ENCODE data around the gene SPTBN1. TPM values are rescaled to one million over a fixed set of nuclear protein-coding genes. Genes with fewer than 3 reads are reported as not detected.

Gene SPTBN1
- total and polyA plus RNA-seq, 2 of the 4 experiments (the other 2 are of a cell fraction), result 49.1 to 241 TPM

- Histone ChIP-seq H2BK120ac (ENCODE audit: low read depth, low read length) (no peak overlapping the region), H3K36me3 (ENCODE audit: control insufficient read depth, insufficient read depth, low read length) (no peaks in the 10 kb centered on the region), H3K4me2 (ENCODE audit: low read depth, low read length) (no peak overlapping the region), H2AK5ac (ENCODE audit: low read depth, low read length) (no peak overlapping the region), H3K9ac (ENCODE audit: low read depth, low read length) (no peak overlapping the region), H3K14ac (replicated peaks; ENCODE audit: low read depth, low read length) (no peak overlapping the region), H3K79me1 (ENCODE audit: low read depth in 1 of 2, low read length in 2 of 2) (peaks cover 36 to 71% of the 10 kb centered on the region in 2 experiments), H4K20me1 (ENCODE audit: insufficient read depth, low read length) (no peaks in the 10 kb centered on the region), H3K23ac (ENCODE audit: low read depth, low read length) (no peak overlapping the region), H3K4me3 (ENCODE audit: insufficient read depth, low read depth, low read length) (no peak overlapping the region), H4K5ac (ENCODE audit: low read depth, low read length) (no peak overlapping the region), H3K27me3 (ENCODE audit: control insufficient read depth, insufficient read depth, low read length) (no peaks in the 10 kb centered on the region), H3K4me1 (ENCODE audit: control insufficient read depth, insufficient read depth, low read length) (peaks cover 5% of the 10 kb centered on the region), H3K27ac (ENCODE audit: insufficient read depth, low read length) (no peak overlapping the region), H3K18ac (ENCODE audit: low read depth, low read length) (no peak overlapping the region), H2AK9ac (replicated peaks; ENCODE audit: low read depth, low read length, poor library complexity) (no peak overlapping the region), H3K56ac (ENCODE audit: extremely low read depth, insufficient read depth, low read length) (no peak overlapping the region), H4K8ac (ENCODE audit: low read depth in 2 of 2, low read length in 2 of 2) (no peak overlapping the region), H3K4ac (ENCODE audit: low read depth, low read length) (no peak overlapping the region), H2BK20ac (ENCODE audit: low read depth, low read length) (peak overlapping the region; percentile 8; the same call in 1 of the 2 replicates), H4K91ac (ENCODE audit: insufficient read depth, low read depth, low read length) (no peak overlapping the region), H3K9me1 (ENCODE audit: insufficient read depth, low read length) (peaks cover 3% of the 10 kb centered on the region; the same call in 1 of the 2 replicates), H2BK15ac (ENCODE audit: low read depth, low read length) (no peak overlapping the region), H2AFZ (replicated peaks; ENCODE audit: low read length, poor library complexity) (no peak overlapping the region), H3K9me3 (ENCODE audit: control insufficient read depth, insufficient read depth, low read length) (no peaks in the 10 kb centered on the region), H2BK5ac (ENCODE audit: low read depth, low read length, poor library complexity, severe bottlenecking) (no peak overlapping the region)
- dilution Hi-C loops (cut with HindIII; ENCODE audit: low sequenced_read_pairs, unreplicated experiment), result no loop called here
- BruUV-seq (replicated peaks), result no TSS peak
- ATAC-seq (ENCODE audit: low read depth), result no peak
- intact Hi-C loops (cut with micrococcal nuclease), result no loop called here
- POLR2A ChIA-PET (ENCODE audit: unreplicated experiment), result no interaction called here
- WGBS, 2 experiments (ENCODE audit: extremely low coverage in 2 of 2, insufficient read length in 1 of 2), result 88% methylated on average over 1 of the region's 2 CpGs; no CpG with 5 or more reads in 1 of the 2 experiments
- CTCF ChIA-PET, result no interaction called here
- DNase-seq, result no peak
- in situ Hi-C loops (cut with MboI; ENCODE audit: low sequenced_read_pairs), result no loop called here
- TF ChIP-seq SMC3 (IDR thresholded peaks at IDR 0.05; ENCODE audit: low read depth, low read length) (no peak), CEBPB (IDR thresholded peaks at IDR 0.05; ENCODE audit: low read depth, low read length) (no peak), POLR2A (IDR thresholded peaks at IDR 0.05; ENCODE audit: low read depth, low read length) (no peak), CHD1 (IDR thresholded peaks at IDR 0.05; ENCODE audit: low read depth, low read length) (no peak), BHLHE40 (IDR thresholded peaks at IDR 0.05; ENCODE audit: low read depth, low read length) (no peak), FOS (IDR thresholded peaks at IDR 0.05; ENCODE audit: low read depth, low read length) (no peak), MAFK (IDR thresholded peaks at IDR 0.05; ENCODE audit: low read depth, low read length) (no peak), MAZ (IDR thresholded peaks at IDR 0.05; ENCODE audit: borderline replicate concordance, low read depth, low read length) (no peak), CTCF (conservative IDR thresholded peaks at IDR 0.05; ENCODE audit: low read depth, low read length) (no peak)
Measured at GRCh38 chr2:54564439-54564838, 108.3 kb downstream of the SPTBN1 start.

Measured in IMR-90 (cell line).